K562 (cell line): Measurements from ENCODE around the gene GGNBP2. TPM values are rescaled to one million over a fixed set of nuclear protein-coding genes. Genes with fewer than 3 reads are reported as not detected.

ENCODE experiments used
- ESRRA ChIP-seq: fragments of 450-650 bp; IDR thresholded peaks from 2 replicates; pipeline ENCODE4 v1.6.1; 2014; ENCODE audit warnings: low read depth, mild to moderate bottlenecking, moderate library complexity, borderline replicate concordance
- HNRNPL ChIP-seq: fragments of 200-400 bp; formaldehyde crosslinking; IDR thresholded peaks from 2 replicates; pipeline ENCODE4 v1.6.1; 2017; ENCODE audit warnings: low read depth, mild to moderate bottlenecking, low read length
- KAT8 ChIP-seq: fragments of 450-650 bp; IDR thresholded peaks from 2 replicates; pipeline ENCODE4 v1.6.1; 2016; ENCODE audit warnings: low read depth, mild to moderate bottlenecking
- NUFIP1 ChIP-seq: fragments of 450-650 bp; IDR thresholded peaks from 2 replicates; pipeline ENCODE4 v1.6.1; 2018; ENCODE audit not compliant: partially characterized antibody
- SIN3A ChIP-seq, 2 experiments: fragments of 150-350 bp in 1 of 2; IDR thresholded peaks; 2 replicates each; pipeline ENCODE4 v1.6.1; 2011 to 2016; ENCODE audit warnings: borderline replicate concordance in 2 of 2, low read depth in 2 of 2, low read length in 2 of 2, mild to moderate bottlenecking in 2 of 2, moderate library complexity in 2 of 2; ENCODE audit not compliant: control insufficient read depth in 1 of 2
- SMC3 ChIP-seq: conservative IDR thresholded peaks from 2 replicates; pipeline ENCODE4 v1.6.1; 2011; ENCODE audit warnings: low read depth, low read length, improper control_type of control experiment; ENCODE audit not compliant: insufficient read depth
- SRF ChIP-seq, 2 experiments: fragments of 250-450, 450-650 bp in 1 of 2; sonication (Bioruptor Pico) in 1 of 2; sonication (generic) in 1 of 2; formaldehyde crosslinking; IDR thresholded peaks; 2 replicates each; pipeline versions ENCODE4 v1.5.0 to v1.5.1; 2020 to 2022; ENCODE audit warnings: mild to moderate bottlenecking in 1 of 2, missing genetic modification reagents in 1 of 2
- ZNF143 ChIP-seq: sonication (generic); formaldehyde crosslinking; IDR thresholded peaks from 2 replicates; pipeline ENCODE4 v1.9.0; 2022; ENCODE audit warnings: mild to moderate bottlenecking, missing genetic modification reagents
- polyA plus RNA-seq, 8 experiments: library from polyadenylated mRNA; depleted of rRNA in 4 of 8; stranded (reverse) in 5 of 8; unstranded in 3 of 8; fragments of >200 nt; fragmentation: Nextera tagmentation in 2 of 8; fragmentation: Illumina TruSeq in 1 of 8; extraction: Ambion mirVana in 2 of 8; extraction: Trizol in 1 of 8; gene quantifications; 2 replicates each; pipeline versions ENCODE4 v1.2.1 to v1.2.3, GENCODE V29; 2011 to 2014; ENCODE audit warnings: inconsistent platforms in 1 of 8, missing spikeins in 1 of 8
- total RNA-seq, 7 experiments: library from RNA; depleted of rRNA in 6 of 7; stranded (reverse); fragments of >200 nt in 6 of 7; fragmentation: Illumina TruSeq in 2 of 7; extraction: Trizol in 2 of 7; gene quantifications; 2 replicates each; pipeline versions ENCODE4 v1.2.1 to v1.2.3, GENCODE V29; 2011 to 2021; ENCODE audit warnings: low replicate concordance in 1 of 7
- TF ChIP-seq, protein P1 (sequence below): conservative IDR thresholded peaks from 2 replicates; pipeline ENCODE4 v1.6.1; 2011; ENCODE audit warnings: low read depth, mild to moderate bottlenecking, low read length; ENCODE audit not compliant: control insufficient read depth
- TF ChIP-seq, protein P2 (sequence below): fragments of 450-650 bp; conservative IDR thresholded peaks from 2 replicates; pipeline ENCODE4 v1.6.1; 2016; ENCODE audit warnings: missing genetic modification characterization, low read depth, mild to moderate bottlenecking, missing compliant biosample characterization, moderate library complexity
- TF ChIP-seq, protein P3 (sequence below): fragments of 250-450 bp; sonication (Bioruptor Pico); IDR thresholded peaks from 2 replicates; pipeline ENCODE4 v1.8.0; 2021; ENCODE audit warnings: moderate library complexity, mild to moderate bottlenecking, inconsistent platforms
- TF ChIP-seq, protein P4 (sequence below): sonication (generic); formaldehyde crosslinking; IDR thresholded peaks from 2 replicates; pipeline ENCODE4 v1.8.1; 2023; ENCODE audit warnings: missing genetic modification reagents, mild to moderate bottlenecking, borderline replicate concordance
- TF ChIP-seq, protein P5 (sequence below): fragments of 250-450 bp; sonication (Bioruptor Pico); IDR thresholded peaks from 2 replicates; pipeline ENCODE4 v1.8.0; 2022; ENCODE audit warnings: inconsistent platforms

The GGNBP2 gene
- total and polyA plus RNA-seq, 9 of the 15 experiments (the other 6 are each of a cell fraction or from before 2014, with no cell fraction given), result 35.7 to 96.6 (median 64.1) TPM

DNA sequence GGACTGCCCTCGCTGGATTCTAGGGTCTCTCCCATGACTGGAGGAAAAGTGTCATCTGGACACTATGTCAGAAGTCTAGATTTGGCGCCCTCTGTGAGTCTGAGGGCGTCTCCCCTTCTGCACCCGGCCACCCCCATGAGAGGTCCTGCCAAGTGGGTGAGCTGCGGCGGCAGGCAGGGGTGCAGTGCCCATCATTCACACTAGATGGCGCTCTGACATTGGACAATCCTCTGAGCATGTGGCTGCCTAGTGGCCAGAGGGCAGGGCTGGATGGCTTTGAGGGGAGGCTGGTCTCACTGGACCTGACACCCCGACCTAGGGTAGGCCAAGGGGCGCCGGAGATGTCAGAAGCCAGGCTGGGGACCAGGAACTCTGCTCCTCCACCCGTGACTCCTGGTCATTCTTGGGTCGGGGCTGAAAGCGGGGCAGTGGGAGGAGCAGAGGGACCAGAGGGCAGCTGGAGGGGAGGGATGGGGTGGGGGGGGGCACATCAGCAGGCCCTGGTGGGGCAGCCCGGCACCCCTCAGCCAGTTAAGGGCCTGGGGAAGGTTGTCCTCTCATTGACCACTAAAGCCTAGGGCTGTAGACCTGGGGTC, 84.6 kb downstream of the GGNBP2 start (continued):
- TF ChIP-seq SMC3, result peak; percentile 98
- TF ChIP-seq, protein P1, sequence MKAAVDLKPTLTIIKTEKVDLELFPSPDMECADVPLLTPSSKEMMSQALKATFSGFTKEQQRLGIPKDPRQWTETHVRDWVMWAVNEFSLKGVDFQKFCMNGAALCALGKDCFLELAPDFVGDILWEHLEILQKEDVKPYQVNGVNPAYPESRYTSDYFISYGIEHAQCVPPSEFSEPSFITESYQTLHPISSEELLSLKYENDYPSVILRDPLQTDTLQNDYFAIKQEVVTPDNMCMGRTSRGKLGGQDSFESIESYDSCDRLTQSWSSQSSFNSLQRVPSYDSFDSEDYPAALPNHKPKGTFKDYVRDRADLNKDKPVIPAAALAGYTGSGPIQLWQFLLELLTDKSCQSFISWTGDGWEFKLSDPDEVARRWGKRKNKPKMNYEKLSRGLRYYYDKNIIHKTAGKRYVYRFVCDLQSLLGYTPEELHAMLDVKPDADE, result no peak
- no peak for TF ChIP-seq NUFIP1
- TF ChIP-seq, protein P2, sequence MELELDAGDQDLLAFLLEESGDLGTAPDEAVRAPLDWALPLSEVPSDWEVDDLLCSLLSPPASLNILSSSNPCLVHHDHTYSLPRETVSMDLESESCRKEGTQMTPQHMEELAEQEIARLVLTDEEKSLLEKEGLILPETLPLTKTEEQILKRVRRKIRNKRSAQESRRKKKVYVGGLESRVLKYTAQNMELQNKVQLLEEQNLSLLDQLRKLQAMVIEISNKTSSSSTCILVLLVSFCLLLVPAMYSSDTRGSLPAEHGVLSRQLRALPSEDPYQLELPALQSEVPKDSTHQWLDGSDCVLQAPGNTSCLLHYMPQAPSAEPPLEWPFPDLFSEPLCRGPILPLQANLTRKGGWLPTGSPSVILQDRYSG (tag), result no peak
- no peak for TF ChIP-seq ZNF143
- TF ChIP-seq, protein P3, sequence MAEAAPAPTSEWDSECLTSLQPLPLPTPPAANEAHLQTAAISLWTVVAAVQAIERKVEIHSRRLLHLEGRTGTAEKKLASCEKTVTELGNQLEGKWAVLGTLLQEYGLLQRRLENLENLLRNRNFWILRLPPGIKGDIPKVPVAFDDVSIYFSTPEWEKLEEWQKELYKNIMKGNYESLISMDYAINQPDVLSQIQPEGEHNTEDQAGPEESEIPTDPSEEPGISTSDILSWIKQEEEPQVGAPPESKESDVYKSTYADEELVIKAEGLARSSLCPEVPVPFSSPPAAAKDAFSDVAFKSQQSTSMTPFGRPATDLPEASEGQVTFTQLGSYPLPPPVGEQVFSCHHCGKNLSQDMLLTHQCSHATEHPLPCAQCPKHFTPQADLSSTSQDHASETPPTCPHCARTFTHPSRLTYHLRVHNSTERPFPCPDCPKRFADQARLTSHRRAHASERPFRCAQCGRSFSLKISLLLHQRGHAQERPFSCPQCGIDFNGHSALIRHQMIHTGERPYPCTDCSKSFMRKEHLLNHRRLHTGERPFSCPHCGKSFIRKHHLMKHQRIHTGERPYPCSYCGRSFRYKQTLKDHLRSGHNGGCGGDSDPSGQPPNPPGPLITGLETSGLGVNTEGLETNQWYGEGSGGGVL (CRISPR knock-in tag), result no peak
- TF ChIP-seq HNRNPL, result no peak
- peak; percentile 34; the same call in 1 of the 2 replicates for TF ChIP-seq ESRRA
- no peak for TF ChIP-seq SRF (CRISPR knock-in tag; IDR thresholded peaks at IDR 0.05)
- no peak for TF ChIP-seq SIN3A (IDR thresholded peaks at IDR 0.05; ENCODE audit: borderline replicate concordance in 2 of 2, control insufficient read depth in 1 of 2, low read depth in 2 of 2, low read length in 2 of 2)
- TF ChIP-seq, protein P4, sequence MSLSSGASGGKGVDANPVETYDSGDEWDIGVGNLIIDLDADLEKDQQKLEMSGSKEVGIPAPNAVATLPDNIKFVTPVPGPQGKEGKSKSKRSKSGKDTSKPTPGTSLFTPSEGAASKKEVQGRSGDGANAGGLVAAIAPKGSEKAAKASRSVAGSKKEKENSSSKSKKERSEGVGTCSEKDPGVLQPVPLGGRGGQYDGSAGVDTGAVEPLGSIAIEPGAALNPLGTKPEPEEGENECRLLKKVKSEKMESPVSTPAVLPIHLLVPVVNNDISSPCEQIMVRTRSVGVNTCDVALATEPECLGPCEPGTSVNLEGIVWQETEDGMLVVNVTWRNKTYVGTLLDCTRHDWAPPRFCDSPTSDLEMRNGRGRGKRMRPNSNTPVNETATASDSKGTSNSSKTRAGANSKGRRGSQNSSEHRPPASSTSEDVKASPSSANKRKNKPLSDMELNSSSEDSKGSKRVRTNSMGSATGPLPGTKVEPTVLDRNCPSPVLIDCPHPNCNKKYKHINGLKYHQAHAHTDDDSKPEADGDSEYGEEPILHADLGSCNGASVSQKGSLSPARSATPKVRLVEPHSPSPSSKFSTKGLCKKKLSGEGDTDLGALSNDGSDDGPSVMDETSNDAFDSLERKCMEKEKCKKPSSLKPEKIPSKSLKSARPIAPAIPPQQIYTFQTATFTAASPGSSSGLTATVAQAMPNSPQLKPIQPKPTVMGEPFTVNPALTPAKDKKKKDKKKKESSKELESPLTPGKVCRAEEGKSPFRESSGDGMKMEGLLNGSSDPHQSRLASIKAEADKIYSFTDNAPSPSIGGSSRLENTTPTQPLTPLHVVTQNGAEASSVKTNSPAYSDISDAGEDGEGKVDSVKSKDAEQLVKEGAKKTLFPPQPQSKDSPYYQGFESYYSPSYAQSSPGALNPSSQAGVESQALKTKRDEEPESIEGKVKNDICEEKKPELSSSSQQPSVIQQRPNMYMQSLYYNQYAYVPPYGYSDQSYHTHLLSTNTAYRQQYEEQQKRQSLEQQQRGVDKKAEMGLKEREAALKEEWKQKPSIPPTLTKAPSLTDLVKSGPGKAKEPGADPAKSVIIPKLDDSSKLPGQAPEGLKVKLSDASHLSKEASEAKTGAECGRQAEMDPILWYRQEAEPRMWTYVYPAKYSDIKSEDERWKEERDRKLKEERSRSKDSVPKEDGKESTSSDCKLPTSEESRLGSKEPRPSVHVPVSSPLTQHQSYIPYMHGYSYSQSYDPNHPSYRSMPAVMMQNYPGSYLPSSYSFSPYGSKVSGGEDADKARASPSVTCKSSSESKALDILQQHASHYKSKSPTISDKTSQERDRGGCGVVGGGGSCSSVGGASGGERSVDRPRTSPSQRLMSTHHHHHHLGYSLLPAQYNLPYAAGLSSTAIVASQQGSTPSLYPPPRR, result no peak
- TF ChIP-seq, protein P5, sequence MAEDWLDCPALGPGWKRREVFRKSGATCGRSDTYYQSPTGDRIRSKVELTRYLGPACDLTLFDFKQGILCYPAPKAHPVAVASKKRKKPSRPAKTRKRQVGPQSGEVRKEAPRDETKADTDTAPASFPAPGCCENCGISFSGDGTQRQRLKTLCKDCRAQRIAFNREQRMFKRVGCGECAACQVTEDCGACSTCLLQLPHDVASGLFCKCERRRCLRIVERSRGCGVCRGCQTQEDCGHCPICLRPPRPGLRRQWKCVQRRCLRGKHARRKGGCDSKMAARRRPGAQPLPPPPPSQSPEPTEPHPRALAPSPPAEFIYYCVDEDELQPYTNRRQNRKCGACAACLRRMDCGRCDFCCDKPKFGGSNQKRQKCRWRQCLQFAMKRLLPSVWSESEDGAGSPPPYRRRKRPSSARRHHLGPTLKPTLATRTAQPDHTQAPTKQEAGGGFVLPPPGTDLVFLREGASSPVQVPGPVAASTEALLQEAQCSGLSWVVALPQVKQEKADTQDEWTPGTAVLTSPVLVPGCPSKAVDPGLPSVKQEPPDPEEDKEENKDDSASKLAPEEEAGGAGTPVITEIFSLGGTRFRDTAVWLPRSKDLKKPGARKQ, result no peak
- TF ChIP-seq KAT8, result no peak
